ENCODE data around the gene KRTAP19-5.
"Not testable (repeated sequence)": the region's sequence is repeated elsewhere in the genome, so short reads cannot be mapped to it uniquely, and the experiment has no call there.

KRTAP19-5 gene

GRCh38 chr21:30502041-30502440 lies at the start of gene KRTAP19-5:
KRTAP19-5 (minus strand) TSS chr21:30502141; CDS start chr21:30502090, 51 bp downstream.
- FAIRE-seq (no peak), DNase-seq (ENCODE audit: low spot score) (no peak)

DNA sequence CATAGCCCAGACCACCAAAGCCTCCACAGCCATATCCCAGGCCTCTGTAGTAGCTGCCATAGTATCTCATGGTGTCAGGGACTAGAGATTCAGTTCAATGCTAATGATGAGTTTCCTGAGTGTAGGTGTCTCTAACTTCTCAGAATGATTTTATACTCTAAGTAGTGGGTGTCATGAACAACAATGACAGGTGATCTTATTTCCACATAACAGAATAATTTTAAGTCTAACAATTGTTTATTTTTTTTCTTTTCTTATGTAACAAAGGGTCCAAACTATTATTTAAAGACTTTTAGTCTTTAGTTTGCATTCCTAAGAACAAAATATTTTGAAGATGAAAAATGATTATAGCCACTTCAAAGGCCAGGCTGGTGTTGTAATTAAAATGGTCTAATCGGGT lies 39.8 kb upstream of the KRTAP19-5 start, which contains the start of gene KRTAP19-6:
TSS of gene KRTAP19-6 (minus strand) at position 101 of the 400 bp plus-strand sequence. CDS start at position 70, 31 bp downstream.
- FAIRE-seq (no peak), DNase-seq (ENCODE audit: low spot score) (no peak)

DNA sequence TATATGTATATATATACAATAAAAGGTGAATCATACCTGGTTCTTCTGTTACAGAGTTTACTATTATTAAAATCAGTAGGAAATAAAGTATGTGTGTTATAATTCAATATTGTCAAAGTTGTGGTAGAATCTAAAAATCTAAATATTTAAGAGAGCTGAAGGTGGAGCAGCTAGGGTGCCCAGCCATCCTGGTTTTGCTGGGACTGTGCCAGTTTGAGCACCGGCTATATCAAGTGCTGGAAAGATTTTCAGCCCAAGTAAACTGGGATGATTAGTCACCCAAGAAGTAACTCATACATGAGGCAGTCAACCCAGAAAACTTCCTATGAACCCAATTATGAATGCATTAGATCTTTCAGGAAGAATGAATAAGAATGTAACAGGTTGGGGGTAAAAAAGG lies 16.9 kb upstream of the KRTAP19-5 start:
- DNase-seq (ENCODE audit: low spot score) (no peak), FAIRE-seq (no peak)

- DNase-seq (ENCODE audit: low spot score) = no peak
- FAIRE-seq = no peak
These were observed 13.7 kb upstream of the KRTAP19-5 start for GRCh38 chr21:30515681-30516080.

DNA sequence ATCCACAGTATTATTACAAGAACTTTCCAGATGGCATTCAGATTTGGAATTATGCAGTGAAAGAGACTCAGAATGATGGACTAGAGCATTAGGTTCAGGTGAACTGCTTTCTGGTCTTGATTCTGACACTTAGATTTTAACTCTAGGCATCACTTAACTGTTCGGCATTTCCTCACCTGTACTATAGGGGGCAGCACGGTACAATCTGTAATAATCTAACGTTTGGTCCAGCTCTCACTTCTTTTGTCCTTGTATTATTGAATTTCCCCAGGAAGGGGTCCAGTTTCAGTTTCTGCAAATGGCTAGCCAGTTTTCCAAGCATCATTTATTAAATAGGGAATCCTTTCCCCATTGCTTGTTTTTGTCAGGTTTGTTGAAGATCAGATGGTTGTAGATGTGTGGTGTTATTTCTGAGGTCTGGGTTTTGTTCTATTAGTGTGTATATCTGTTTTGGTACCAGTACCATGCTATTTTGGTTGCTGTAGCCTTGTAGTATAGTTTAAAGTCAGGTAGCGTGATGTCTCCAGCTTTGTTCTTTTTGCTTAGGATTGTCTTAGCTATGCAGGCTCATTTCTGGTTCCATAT lies 3.8 kb upstream of the KRTAP19-5 start:
- not testable (repeated sequence) for FAIRE-seq; DNase-seq (ENCODE audit: low spot score)

DNA sequence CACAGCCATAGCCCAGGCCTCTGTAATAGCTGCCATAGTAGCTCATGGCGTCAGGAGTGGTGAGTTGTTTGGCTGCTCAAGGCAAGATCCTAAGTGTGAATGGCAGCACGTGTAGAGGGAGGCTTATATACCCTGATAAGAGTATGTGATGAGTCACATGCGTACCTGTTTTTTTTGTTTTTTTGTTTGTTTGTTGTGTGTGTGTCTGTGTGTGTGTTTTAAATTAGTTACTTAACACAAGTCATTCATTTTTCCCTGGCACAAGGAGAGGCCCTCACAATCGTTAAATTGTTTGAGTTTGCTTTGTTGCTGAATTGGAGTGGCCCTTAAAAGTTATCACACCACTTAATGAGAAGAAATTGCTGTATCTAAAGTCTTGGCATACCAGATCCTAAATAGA lies 4.9 kb downstream of the KRTAP19-5 start, which contains the start of gene KRTAP19-4:
TSS of gene KRTAP19-4 (minus strand) at position 101 of the 400 bp plus-strand sequence. CDS start at position 46, 55 bp downstream.
- FAIRE-seq = no peak
- no peak for DNase-seq (ENCODE audit: low spot score)

GRCh38 chr21:30491963-30492428 lies 9.9 kb downstream of the KRTAP19-5 start, which contains the start of gene KRTAP19-3:
KRTAP19-3 (minus strand) TSS chr21:30492013; CDS start chr21:30491957, 56 bp downstream.
- DNase-seq (ENCODE audit: low spot score) (no peak), FAIRE-seq (no peak)

DNA sequence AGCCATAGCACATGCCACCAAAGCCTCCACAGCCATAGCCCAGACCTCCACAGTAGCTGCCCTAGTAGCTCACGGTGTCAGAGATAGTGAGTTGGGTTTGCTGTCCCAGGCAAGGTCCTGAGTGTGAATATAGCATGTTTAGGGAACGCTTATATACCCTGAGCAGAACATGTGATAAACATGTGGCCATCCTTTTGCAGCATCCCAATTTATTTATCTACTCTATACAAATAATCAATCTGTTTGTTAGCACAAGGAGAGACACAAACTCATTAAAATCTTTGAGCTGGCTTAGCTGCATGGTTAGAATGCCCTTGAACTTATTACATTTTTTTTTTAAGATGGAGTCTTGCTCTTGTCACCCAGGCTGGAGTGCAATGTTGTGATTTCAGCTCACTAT lies 14.6 kb downstream of the KRTAP19-5 start, which contains the start of gene KRTAP19-2:
TSS of gene KRTAP19-2 (minus strand) at position 101 of the 400 bp plus-strand sequence. CDS start at position 13, 88 bp downstream.
- no peak for FAIRE-seq

DNA sequence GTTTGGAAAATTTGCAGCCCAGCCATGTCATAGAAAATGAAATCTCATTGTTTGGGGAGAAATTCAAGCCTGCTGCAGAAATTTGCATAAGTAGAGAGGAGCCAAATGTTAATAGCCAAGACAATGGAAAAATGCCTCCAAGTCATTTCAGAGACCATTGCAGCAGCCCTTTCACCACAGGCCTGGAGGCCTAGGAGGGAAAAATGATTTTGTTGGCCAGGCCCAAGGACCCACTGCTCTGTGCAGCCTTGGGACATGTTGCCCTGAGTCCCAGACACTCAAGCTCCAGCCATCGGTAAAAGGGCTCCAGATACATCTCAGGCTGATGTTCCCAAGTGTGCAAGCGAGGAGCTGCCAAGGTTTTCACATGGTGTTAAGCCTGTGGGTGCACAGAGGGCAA lies 15.8 kb downstream of the KRTAP19-5 start:
- FAIRE-seq (no peak), DNase-seq (ENCODE audit: low spot score) (no peak)

More for the DNA sequence above, 14.6 kb downstream of the KRTAP19-5 start, which contains the start of gene KRTAP19-2:
- DNase-seq (ENCODE audit: low spot score) = no peak

DNA sequence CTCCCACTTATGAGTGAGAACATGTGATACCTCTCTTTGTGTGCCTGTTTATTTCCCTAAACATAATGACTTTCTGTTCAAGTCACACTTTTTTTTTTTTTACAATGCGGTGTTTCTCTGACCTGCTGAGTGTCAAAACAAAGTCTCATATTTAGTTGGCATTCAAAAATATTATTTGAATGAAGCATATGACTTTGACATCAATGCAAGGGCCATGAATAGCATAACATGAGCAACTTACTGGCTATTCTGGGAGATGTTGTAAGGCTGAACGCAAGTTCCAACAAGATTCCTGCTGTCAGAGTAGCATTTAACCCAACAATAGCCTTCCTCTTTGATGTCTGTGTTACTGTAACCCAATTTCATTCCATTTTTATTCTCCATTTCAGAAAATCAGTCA lies 19.8 kb downstream of the KRTAP19-5 start:
- DNase-seq (ENCODE audit: low spot score) (no peak), FAIRE-seq (no peak)

GRCh38 chr21:30480145-30480544 lies 21.8 kb downstream of the KRTAP19-5 start, which contains the start of gene KRTAP19-1:
KRTAP19-1 (minus strand) TSS chr21:30480367; CDS start chr21:30480317, 50 bp downstream.
- FAIRE-seq (no peak), DNase-seq (ENCODE audit: low spot score) (no peak)

GRCh38 chr21:30479259-30479658 lies 22.7 kb downstream of the KRTAP19-5 start:
- FAIRE-seq = no peak
- DNase-seq (ENCODE audit: low spot score) = no peak

DNA sequence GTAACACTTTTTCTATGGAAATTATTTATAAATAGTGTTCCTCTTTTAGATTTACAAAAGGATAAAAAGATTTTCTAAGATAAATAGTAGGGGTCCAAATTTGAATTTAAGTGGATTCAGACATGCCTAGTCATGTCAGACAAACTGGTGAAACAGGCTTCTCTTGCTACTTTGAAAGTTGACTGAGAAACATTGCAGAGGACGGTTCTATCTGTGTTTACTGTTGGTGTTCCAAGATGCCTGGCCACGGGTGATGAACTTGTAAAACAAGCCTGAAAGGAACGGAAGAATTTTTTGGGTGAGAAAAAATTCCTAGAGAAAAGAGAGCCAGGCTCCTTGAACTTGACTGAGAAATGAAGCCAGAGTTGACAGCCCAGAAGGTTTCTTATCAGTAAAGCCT lies 23.9 kb downstream of the KRTAP19-5 start:
- FAIRE-seq (no peak), DNase-seq (ENCODE audit: low spot score) (no peak)

DNA sequence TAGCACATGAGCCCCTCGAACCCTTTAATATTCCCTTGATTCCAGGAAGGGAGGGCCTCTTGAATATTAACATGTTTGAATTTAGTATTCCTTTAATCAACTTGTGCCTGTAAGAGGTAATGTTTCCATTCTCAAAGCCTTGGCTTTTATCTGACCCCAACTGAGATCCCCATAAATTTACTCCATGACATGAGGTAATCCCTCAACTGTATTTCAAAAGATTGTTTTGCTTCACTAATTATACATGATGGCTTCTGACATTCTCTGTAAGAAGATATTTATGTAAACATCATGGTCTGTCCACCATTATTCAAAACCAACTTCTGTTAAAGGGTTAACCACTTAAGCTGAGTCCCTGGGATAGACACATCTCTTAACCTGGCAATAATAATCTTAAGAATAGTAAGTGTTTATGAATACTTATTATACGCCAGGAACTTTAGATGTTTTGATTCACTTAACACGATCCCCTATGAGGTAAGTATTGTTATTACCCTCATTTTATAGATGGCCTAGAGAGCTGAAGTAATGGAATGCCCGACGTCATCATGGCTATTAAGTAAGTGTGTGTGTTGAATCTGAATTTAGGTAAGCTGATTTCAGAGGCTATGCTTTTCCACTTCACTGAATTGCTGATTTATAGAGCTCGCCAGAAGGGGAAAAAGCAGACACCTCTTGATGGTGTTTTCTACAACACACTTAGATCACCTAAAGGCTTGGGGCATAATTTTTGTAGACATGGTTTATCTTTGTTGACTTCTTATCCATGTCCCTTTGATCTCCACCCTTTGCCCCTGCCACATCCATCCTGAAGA lies 32.8 kb downstream of the KRTAP19-5 start:
- FAIRE-seq (no peak), DNase-seq (ENCODE audit: low spot score) (no peak)

DNA sequence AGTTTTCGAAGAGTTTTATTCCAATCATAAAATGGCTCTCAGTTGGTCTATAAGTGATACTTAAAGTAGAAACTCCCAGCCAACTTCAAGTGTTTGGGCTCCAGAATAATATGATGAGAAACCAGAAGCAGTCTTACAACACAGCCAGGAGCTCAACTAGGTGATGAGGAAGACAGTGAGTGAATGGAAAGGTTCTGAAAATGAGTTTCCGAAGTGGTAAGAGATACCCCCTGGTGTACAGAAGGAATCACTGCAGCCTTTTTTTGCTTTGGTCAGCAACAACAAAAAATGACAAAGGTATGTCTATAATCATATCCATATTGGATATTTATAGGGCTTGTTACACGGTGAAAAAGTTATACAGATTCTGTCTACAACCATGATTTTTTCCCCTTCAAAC lies 38.2 kb downstream of the KRTAP19-5 start:
- no peak for FAIRE-seq

More for the DNA sequence above, 38.2 kb downstream of the KRTAP19-5 start:
- DNase-seq (ENCODE audit: low spot score) = peak; percentile 7
